Measurements from ENCODE around the gene KLHDC10. TPM values are rescaled to one million over a fixed set of nuclear protein-coding genes. Genes with fewer than 3 reads are reported as not detected.

KLHDC10 gene
- 10.6 and 13.2 TPM in 2 replicates for total RNA-seq

GRCh38 chr7:130069978-130070860 is at the start of gene KLHDC10:
Gene KLHDC10 (plus strand): TSS chr7:130070534. CDS start chr7:130070644, 110 bp downstream.

Other genes with a start within 250 kb of the KLHDC10 start
- gene UBE2H, start 117.6 kb upstream of the KLHDC10 start, total RNA-seq = 63.5 and 80.1 TPM in 2 replicates
- gene ZC3HC1, start 19.2 kb upstream of the KLHDC10 start, total RNA-seq = 9.8 and 17.6 TPM in 2 replicates
- 14.4 and 15.1 TPM in 2 replicates for gene TMEM209, start 134.9 kb downstream of the KLHDC10 start, total RNA-seq
- gene SSMEM1, start 137.3 kb downstream of the KLHDC10 start, total RNA-seq = not detected in 2 replicates
- gene CPA2, start 196.3 kb downstream of the KLHDC10 start, total RNA-seq = 0.11 TPM in 1 of 2 replicates, not detected in the other
- 3.4 and 10.8 TPM in 2 replicates for gene CPA4, start 222.6 kb downstream of the KLHDC10 start, total RNA-seq

Data from hair follicular keratinocyte (primary cell).